IMR-90 (cell line): ENCODE data around the gene PPM1H. TPM values are rescaled to one million over a fixed set of nuclear protein-coding genes. Genes with fewer than 3 reads are reported as not detected.

ENCODE experiments used
- ATAC-seq: fragments of 200-7000 bp; cut with Tn5 transposase; 2 replicates; pipeline ENCODE4 v1.9.1; 2020; ENCODE audit warnings: low read depth, mild to moderate bottlenecking, moderate library complexity
- BruUV-seq: library from RNA; stranded (reverse); fragments of 400-500 nt; replicated peaks from 2 replicates; lab custom pipeline; 2021; lab: Mats Ljungman, UMichigan
- CTCF ChIA-PET: fragments of 300-600 bp; formaldehyde crosslinking; extraction: SDS; loops from one replicate; lab custom pipeline; 2021; ENCODE audit warnings: antibody characterized with exemption; lab: Yijun Ruan, JAX
- POLR2A ChIA-PET: fragments of 300-600 bp; sonication (Branson Sonifier 250); formaldehyde crosslinking; loops from one replicate; lab custom pipeline; 2022; ENCODE audit warnings: antibody characterized with exemption; ENCODE audit not compliant: unreplicated experiment; lab: Charles Lee
- DNase-seq: peaks from one replicate; pipeline ENCODE4 v3.0.0; 2013
- H2AFZ ChIP-seq: replicated peaks from 2 replicates; pipeline ENCODE3; 2013; ENCODE audit warnings: low read length, mild to moderate bottlenecking; ENCODE audit not compliant: poor library complexity
- H2AK5ac ChIP-seq: 2 replicates; pipeline ENCODE4 v1.6.1; 2013; ENCODE audit warnings: low read depth, low read length, inconsistent platforms
- H2AK9ac ChIP-seq: replicated peaks from 2 replicates; pipeline ENCODE3; 2013; ENCODE audit warnings: mild to moderate bottlenecking, low read depth, low read length, moderate library complexity; ENCODE audit not compliant: poor library complexity
- H2BK120ac ChIP-seq: 2 replicates; pipeline ENCODE4 v1.6.1; 2013; ENCODE audit warnings: low read depth, low read length, inconsistent platforms
- H2BK15ac ChIP-seq: 3 replicates; pipeline ENCODE4 v1.6.1; 2013; ENCODE audit warnings: low read depth, low read length, inconsistent platforms
- H2BK20ac ChIP-seq: 2 replicates; pipeline ENCODE4 v1.6.1; 2013; ENCODE audit warnings: low read depth, mild to moderate bottlenecking, inconsistent platforms, low read length, moderate library complexity
- H2BK5ac ChIP-seq: 2 replicates; pipeline ENCODE4 v1.6.1; 2013; ENCODE audit warnings: mild to moderate bottlenecking, low read depth, low read length, inconsistent platforms; ENCODE audit not compliant: poor library complexity, severe bottlenecking
- H3K14ac ChIP-seq: replicated peaks from 2 replicates; pipeline ENCODE4 v1.6.1; 2013; ENCODE audit warnings: low read depth, low read length, inconsistent platforms
- H3K18ac ChIP-seq: 2 replicates; pipeline ENCODE4 v1.6.1; 2013; ENCODE audit warnings: low read depth, low read length, control low read depth
- H3K23ac ChIP-seq: 2 replicates; pipeline ENCODE4 v1.6.1; 2013; ENCODE audit warnings: low read depth, low read length, inconsistent platforms
- H3K27ac ChIP-seq: 2 replicates; pipeline ENCODE4 v1.5.1; 2013; ENCODE audit warnings: mild to moderate bottlenecking, control low read depth, low read length; ENCODE audit not compliant: insufficient read depth
- H3K27me3 ChIP-seq: 2 replicates; pipeline ENCODE4 v1.6.1; 2013; ENCODE audit warnings: low read length; ENCODE audit not compliant: control insufficient read depth, insufficient read depth
- H3K36me3 ChIP-seq: 2 replicates; pipeline ENCODE4 v1.6.1; 2013; ENCODE audit warnings: low read length, mixed read lengths; ENCODE audit not compliant: control insufficient read depth, insufficient read depth
- H3K4ac ChIP-seq: 2 replicates; pipeline ENCODE4 v1.6.1; 2013; ENCODE audit warnings: low read depth, low read length, inconsistent platforms
- H3K4me1 ChIP-seq: 2 replicates; pipeline ENCODE4 v1.6.1; 2013; ENCODE audit warnings: low read length, mixed read lengths; ENCODE audit not compliant: control insufficient read depth, insufficient read depth
- H3K4me2 ChIP-seq: 2 replicates; pipeline ENCODE4 v1.6.1; 2013; ENCODE audit warnings: low read depth, mild to moderate bottlenecking, control low read depth, low read length, moderate library complexity
- H3K4me3 ChIP-seq: 2 replicates; pipeline ENCODE4 v1.5.1; 2013; ENCODE audit warnings: low read depth, mild to moderate bottlenecking, control low read depth, low read length, moderate library complexity; ENCODE audit not compliant: insufficient read depth
- H3K56ac ChIP-seq: 2 replicates; pipeline ENCODE4 v1.6.1; 2013; ENCODE audit warnings: low read length, inconsistent platforms; ENCODE audit not compliant: insufficient read depth; ENCODE audit errors: extremely low read depth
- H3K79me1 ChIP-seq, 2 experiments: 2 replicates each; pipeline ENCODE4 v1.6.1; 2013; ENCODE audit warnings: low read length in 2 of 2, inconsistent platforms in 1 of 2, low read depth in 1 of 2
- H3K9ac ChIP-seq: 2 replicates; pipeline ENCODE4 v1.6.1; 2013; ENCODE audit warnings: low read depth, low read length, control low read depth
- H3K9me1 ChIP-seq: 2 replicates; pipeline ENCODE4 v1.6.1; 2013; ENCODE audit warnings: low read length, inconsistent platforms; ENCODE audit not compliant: insufficient read depth
- H3K9me3 ChIP-seq: 2 replicates; pipeline ENCODE4 v1.6.1; 2013; ENCODE audit warnings: low read length; ENCODE audit not compliant: control insufficient read depth, insufficient read depth
- H4K20me1 ChIP-seq: 2 replicates; pipeline ENCODE4 v1.6.1; 2013; ENCODE audit warnings: low read length, inconsistent platforms; ENCODE audit not compliant: insufficient read depth
- H4K5ac ChIP-seq: 2 replicates; pipeline ENCODE4 v1.6.1; 2013; ENCODE audit warnings: mild to moderate bottlenecking, low read depth, low read length, control low read depth
- H4K8ac ChIP-seq, 2 experiments: 2 replicates each; pipeline ENCODE4 v1.6.1; 2013; ENCODE audit warnings: low read depth in 2 of 2, low read length in 2 of 2, control low read depth in 1 of 2, inconsistent platforms in 1 of 2
- H4K91ac ChIP-seq: 2 replicates; pipeline ENCODE4 v1.6.1; 2013; ENCODE audit warnings: low read depth, low read length, inconsistent platforms; ENCODE audit not compliant: insufficient read depth
- CEBPB ChIP-seq: IDR thresholded peaks from 2 replicates; pipeline ENCODE4 v1.6.1; 2012; ENCODE audit warnings: low read depth, low read length, improper control_type of control experiment
- MAZ ChIP-seq: IDR thresholded peaks from 2 replicates; pipeline ENCODE4 v1.6.1; 2012; ENCODE audit warnings: low read depth, mild to moderate bottlenecking, low read length, improper control_type of control experiment, moderate library complexity, borderline replicate concordance
- NFE2L2 ChIP-seq: fragments of 150-350 bp; IDR thresholded peaks from 2 replicates; pipeline ENCODE4 v1.6.1; 2016; ENCODE audit warnings: low read depth, mild to moderate bottlenecking, low read length
- POLR2A ChIP-seq: IDR thresholded peaks from 2 replicates; pipeline ENCODE4 v1.6.1; 2012; ENCODE audit warnings: mild to moderate bottlenecking, low read depth, low read length
- RCOR1 ChIP-seq: IDR thresholded peaks from 2 replicates; pipeline ENCODE4 v1.6.1; 2012; ENCODE audit warnings: mild to moderate bottlenecking, low read length, improper control_type of control experiment; ENCODE audit not compliant: insufficient replicate concordance
- SMC3 ChIP-seq: fragments of 150-350 bp; IDR thresholded peaks from 2 replicates; pipeline ENCODE4 v1.6.1; 2016; ENCODE audit warnings: low read depth, mild to moderate bottlenecking, antibody characterized with exemption, low read length, moderate library complexity
- WGBS, 2 experiments: methylation state at CpG; one replicate each; pipeline versions ENCODE4 v1.1.5 to v1.1.7; 2013; ENCODE audit warnings: missing lambda C conversion rate in 2 of 2; ENCODE audit not compliant: insufficient read length in 1 of 2; ENCODE audit errors: extremely low coverage in 2 of 2; 5-methylcytosine and 5-hydroxymethylcytosine counted together
- dilution Hi-C: fragments of 300-500 bp; cut with HindIII; formaldehyde crosslinking; loops from one replicate; pipeline ENCODE4 v1.14.3; 2018; ENCODE audit warnings: low sequenced_read_pairs; ENCODE audit not compliant: unreplicated experiment
- in situ Hi-C: fragments of 300-500 bp; cut with MboI; formaldehyde crosslinking; loops from 3 replicates; pipeline ENCODE4 v1.14.3; 2019; ENCODE audit warnings: low sequenced_read_pairs, inconsistent platforms, mixed read lengths
- intact Hi-C: fragments of 100-400 bp; cut with micrococcal nuclease; formaldehyde crosslinking; loops from 2 replicates; pipeline ENCODE4 v1.10.0; 2022
- polyA plus RNA-seq, 3 experiments: library from polyadenylated mRNA; depleted of rRNA; stranded (reverse); fragments of >200 nt; gene quantifications; 2 replicates each; pipeline ENCODE4 v1.2.3, GENCODE V29; 2012; ENCODE audit warnings: low replicate concordance in 1 of 3
- total RNA-seq: library from RNA; depleted of rRNA; stranded (reverse); fragments of >200 nt; gene quantifications from 2 replicates; pipeline ENCODE4 v1.2.3, GENCODE V29; 2012
- TF ChIP-seq, protein P1 (sequence below): fragments of 150-350 bp; IDR thresholded peaks from 2 replicates; pipeline ENCODE4 v1.6.1; 2016; ENCODE audit warnings: low read depth, mild to moderate bottlenecking, low read length, moderate library complexity, borderline replicate concordance

Gene PPM1H
- total and polyA plus RNA-seq, 2 of the 4 experiments (the other 2 are of a cell fraction) = 0.14 to 0.18 TPM

DNA sequence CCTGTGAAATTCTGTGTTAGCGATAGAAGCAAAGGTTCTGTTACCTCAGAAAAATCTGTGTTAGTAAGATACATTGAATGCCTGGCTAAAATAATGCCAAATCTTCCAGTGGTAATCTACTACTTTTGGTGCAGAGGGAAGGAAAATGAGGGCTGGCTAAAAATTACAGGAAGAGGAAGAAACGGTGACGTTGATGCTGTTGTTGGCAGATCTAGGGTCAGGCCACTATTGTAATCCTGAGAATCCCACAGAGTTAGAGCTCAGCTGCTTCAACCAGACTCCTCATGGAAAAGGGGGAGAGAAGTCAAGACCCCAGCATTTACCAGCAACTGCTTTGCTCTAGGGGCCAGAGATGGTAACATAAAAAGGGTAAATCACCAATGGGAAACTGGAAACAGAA lies 145.1 kb downstream of the PPM1H start:
- Histone ChIP-seq H3K27ac (no peak overlapping the region), H4K91ac (no peak overlapping the region), H3K4me2 (no peak overlapping the region), H2BK5ac (no peak overlapping the region), H3K4me1 (peaks cover 7% of the 10 kb centered on the region), H3K4me3 (no peak overlapping the region), H2BK15ac (no peak overlapping the region), H4K8ac (no peak overlapping the region), H3K18ac (no peak overlapping the region), H3K9ac (no peak overlapping the region), H2AK5ac (no peak overlapping the region; the same call in 1 of the 2 replicates), H3K56ac (no peak overlapping the region), H3K4ac (no peak overlapping the region), H2AK9ac (no peak overlapping the region), H2BK20ac (no peak overlapping the region), H3K9me3 (no peaks in the 10 kb centered on the region), H4K5ac (no peak overlapping the region), H3K79me1 (no peaks in the 10 kb centered on the region), H2BK120ac (no peak overlapping the region), H3K27me3 (no peaks in the 10 kb centered on the region), H3K9me1 (peaks cover 10% of the 10 kb centered on the region; the same call in 1 of the 2 replicates), H3K14ac (no peak overlapping the region), H3K36me3 (no peaks in the 10 kb centered on the region), H3K23ac (no peak overlapping the region), H2AFZ (no peak overlapping the region), H4K20me1 (no peaks in the 10 kb centered on the region)
- DNase-seq = no peak
- ChIA-PET CTCF (no interaction called here), POLR2A (no interaction called here)
- no TSS peak for BruUV-seq
- dilution Hi-C loops (loop anchor here (25.0 kb wide), 1 partner anchor 203 kb away; no protein-coding TSS in a partner anchor), in situ Hi-C loops (loop anchor here (5.0 to 10.0 kb wide), 2 partner anchors 208 to 525 kb away; partner anchors contain the start of gene USP15), intact Hi-C loops (loop anchor here (10.0 kb wide), 1 partner anchor 525 kb away; the partner anchor contains the start of gene USP15)
- no peak for TF ChIP-seq CEBPB
- TF ChIP-seq NFE2L2 = no peak
- TF ChIP-seq POLR2A = no peak
- TF ChIP-seq SMC3 = no peak
- TF ChIP-seq MAZ = no peak
- TF ChIP-seq, protein P1, sequence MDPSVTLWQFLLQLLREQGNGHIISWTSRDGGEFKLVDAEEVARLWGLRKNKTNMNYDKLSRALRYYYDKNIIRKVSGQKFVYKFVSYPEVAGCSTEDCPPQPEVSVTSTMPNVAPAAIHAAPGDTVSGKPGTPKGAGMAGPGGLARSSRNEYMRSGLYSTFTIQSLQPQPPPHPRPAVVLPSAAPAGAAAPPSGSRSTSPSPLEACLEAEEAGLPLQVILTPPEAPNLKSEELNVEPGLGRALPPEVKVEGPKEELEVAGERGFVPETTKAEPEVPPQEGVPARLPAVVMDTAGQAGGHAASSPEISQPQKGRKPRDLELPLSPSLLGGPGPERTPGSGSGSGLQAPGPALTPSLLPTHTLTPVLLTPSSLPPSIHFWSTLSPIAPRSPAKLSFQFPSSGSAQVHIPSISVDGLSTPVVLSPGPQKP = no peak
- TF ChIP-seq RCOR1 = no peak
- ATAC-seq = no peak
- WGBS, 2 experiments = no CpG with 5 or more reads among the region's 3 CpGs
